GM19452 (cell line): Measurements from ENCODE around the gene SH2B2.
"Not testable (repeated sequence)": the region's sequence is repeated elsewhere in the genome, so short reads cannot be mapped to it uniquely, and the experiment has no call there.

Experiments
- ATAC-seq: cut with Tn5 transposase; IDR thresholded peaks from one replicate; pipeline ENCODE4 v1.9.1; 2021; ENCODE audit not compliant: unreplicated experiment

The SH2B2 gene

GRCh38 chr7:102330666-102331460 is 44.2 kb downstream of the SH2B2 start:
- ATAC-seq: not testable (repeated sequence)

DNA sequence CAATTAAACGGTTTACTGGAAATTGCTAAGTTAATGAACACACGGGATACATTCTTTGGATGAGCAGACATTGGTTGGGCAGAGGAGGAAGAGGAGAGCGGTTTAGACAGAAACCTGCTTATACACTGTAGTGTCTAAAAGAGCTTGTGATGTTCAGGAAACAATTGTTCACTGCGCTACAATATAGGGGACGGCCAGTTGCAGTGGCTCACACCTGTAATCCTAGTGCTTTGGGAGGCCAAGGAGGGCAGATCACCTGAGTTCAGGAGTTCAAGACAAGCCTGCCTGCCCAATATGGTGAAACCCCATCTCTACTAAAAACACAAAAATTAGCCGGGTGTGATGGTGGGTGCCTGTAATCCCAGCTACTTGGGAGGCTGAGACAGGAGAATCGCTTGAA is 48.9 kb downstream of the SH2B2 start:
- ATAC-seq: peak; percentile 58

GRCh38 chr7:102337002-102337401 is 50.3 kb downstream of the SH2B2 start:
- ATAC-seq: not testable (repeated sequence)

DNA sequence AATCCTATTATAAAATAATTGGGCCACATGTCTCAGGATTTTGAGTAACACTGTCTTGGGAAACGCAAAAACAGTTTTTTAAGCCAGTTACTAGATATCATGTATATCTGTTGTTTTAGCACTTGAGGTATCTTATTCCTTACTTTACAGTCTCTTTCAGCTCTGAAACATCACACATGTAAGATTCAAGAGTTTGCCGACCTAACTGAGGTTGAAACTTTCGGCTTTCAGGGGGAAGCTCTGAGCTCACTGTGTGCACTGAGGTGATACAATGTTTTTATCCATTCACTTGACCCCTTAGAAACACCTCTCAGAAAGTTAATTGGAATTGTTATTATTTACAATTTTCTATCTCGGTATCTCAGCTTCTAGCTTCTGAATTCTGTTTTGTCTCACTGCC is 50.8 kb downstream of the SH2B2 start:
- ATAC-seq: not testable (repeated sequence)

- not testable (repeated sequence) for ATAC-seq
Measured at GRCh38 chr7:102340599-102341368, 54.1 kb downstream of the SH2B2 start.

GRCh38 chr7:102346983-102347382 is 60.3 kb downstream of the SH2B2 start:
- not testable (repeated sequence) for ATAC-seq

GRCh38 chr7:102356344-102356743 is 69.7 kb downstream of the SH2B2 start, which contains the start of gene SPDYE6:
Gene SPDYE6, minus strand, starts transcription at chr7:102356444. Its CDS starts 421 bp downstream, at chr7:102356023.
- not testable (repeated sequence) for ATAC-seq

DNA sequence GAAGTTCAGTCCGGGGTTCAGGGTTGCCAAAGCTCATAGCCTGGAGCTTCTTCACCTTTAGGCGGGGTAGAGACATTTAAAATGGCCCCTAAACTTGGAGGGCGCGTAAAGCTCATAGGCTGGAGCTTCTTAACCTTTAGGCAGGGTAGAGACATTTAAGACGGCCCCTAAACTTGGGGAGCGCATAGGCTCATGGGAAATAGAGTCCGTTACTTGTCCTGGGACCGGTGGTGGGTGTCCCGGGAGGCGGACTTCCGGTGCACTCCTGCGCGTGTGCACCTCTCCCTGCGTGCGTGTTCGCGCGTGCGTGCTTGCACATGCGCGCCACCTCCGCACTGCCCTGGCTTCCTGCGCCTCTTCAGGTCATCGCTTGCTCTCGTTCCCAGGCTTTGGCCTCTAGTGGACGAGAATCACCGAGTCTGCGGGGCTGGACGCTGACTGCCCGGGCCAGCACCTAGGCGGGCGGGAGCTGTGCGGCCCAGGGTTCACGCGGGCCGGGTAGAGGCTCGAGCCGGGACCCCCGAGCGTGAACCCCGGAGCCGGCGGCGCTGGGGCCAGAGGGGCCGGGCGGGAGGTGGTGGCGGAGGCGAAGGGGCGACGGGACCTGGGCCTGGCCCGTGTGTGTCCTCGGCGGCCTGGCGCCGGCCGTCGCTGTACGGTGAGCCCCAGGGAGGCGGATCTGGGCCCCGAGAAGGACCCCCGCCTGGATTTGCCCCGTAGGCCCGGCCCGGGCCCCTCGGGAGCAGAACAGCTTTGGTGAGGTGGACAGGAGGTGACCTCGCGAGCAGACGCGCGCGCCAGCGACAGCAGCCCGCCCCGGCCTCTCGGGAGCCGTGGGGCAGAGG is 77.1 kb downstream of the SH2B2 start:
- peak; percentile 99 for ATAC-seq

GRCh38 chr7:102364394-102364886 is 77.8 kb downstream of the SH2B2 start:
- ATAC-seq: not testable (repeated sequence)

DNA sequence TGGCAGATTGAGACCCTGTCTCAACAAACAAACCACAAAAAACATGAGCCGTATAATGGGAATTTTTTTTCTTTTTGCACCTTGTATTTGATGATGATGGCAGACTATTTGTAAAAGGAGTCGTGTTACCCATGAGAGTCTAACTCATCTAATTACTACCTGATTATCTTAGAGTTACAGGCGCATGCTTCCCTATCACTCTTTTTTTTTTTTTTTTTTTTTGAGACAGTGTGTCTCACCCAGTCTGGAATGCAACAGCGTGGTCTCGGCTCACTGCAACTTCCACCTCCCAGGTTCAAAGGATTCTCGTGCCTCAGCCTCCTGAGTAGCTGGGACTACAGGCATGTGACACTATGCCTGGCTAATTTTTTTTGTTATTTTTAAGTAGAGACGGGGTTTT is 78.7 kb downstream of the SH2B2 start:
- ATAC-seq: not testable (repeated sequence)

DNA sequence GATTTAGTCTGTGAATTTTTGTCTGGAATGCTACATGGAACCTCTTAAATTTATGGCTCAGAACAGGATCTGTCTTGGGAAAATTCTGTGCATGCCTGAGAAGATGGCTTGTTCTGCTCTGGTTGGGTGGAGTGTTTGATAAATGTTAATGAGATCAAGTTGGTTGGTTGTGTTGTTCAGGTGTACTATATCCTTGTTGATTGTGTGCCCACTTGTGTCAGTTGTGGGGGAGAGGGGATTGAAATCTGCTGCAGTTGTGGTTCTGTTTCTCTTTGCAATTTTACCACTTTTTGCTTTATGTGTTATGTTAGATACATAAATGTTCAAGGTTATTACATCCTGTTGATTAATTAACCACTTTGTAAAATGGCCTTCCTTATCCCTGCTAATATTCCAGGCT is 83.4 kb downstream of the SH2B2 start:
- ATAC-seq: not testable (repeated sequence)
